Measurements from ENCODE around the gene IFIH1.

IFIH1 gene

DNA sequence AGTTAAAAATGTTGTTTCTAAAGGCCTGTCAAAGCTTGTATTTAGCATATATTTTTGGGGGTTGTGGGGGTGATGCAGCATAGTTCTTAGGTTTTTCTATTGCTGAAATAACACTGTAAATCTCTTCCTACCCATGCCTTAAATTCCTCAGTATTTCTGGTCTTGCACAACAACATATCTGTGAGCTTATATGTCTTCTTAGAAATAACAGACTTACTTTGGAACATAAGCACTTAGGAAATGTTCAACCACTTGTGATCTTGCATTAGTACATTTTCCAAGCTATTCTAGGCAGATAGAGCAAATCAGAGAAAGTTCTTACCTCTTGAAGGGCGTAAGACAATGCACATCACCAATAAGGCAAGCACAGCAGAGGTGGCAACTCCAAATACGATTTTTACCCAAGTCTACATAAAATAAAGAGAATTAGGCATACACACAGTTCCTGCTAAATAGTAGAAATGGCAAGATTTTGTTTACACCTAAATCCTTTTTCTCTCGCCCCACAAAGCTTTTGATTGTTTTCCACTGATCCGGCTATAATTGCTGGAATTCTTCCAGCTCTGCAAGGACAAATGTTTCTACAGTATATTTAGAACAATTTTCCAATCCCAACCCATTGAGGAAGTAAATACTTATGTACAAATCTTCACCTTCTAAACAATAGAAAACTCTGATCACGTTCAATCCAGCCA is 75.8 kb downstream of the IFIH1 start:
- DNase-seq (ENCODE audit: low read depth) = no peak
- TF ChIP-seq, protein P1, sequence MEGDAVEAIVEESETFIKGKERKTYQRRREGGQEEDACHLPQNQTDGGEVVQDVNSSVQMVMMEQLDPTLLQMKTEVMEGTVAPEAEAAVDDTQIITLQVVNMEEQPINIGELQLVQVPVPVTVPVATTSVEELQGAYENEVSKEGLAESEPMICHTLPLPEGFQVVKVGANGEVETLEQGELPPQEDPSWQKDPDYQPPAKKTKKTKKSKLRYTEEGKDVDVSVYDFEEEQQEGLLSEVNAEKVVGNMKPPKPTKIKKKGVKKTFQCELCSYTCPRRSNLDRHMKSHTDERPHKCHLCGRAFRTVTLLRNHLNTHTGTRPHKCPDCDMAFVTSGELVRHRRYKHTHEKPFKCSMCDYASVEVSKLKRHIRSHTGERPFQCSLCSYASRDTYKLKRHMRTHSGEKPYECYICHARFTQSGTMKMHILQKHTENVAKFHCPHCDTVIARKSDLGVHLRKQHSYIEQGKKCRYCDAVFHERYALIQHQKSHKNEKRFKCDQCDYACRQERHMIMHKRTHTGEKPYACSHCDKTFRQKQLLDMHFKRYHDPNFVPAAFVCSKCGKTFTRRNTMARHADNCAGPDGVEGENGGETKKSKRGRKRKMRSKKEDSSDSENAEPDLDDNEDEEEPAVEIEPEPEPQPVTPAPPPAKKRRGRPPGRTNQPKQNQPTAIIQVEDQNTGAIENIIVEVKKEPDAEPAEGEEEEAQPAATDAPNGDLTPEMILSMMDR (IDR thresholded peaks at IDR 0.05; ENCODE audit: low read depth, low read length, missing control alignments) = no peak
- no peak overlapping the region for H3K4me3 ChIP-seq (ENCODE audit: low read depth, low read length)

- TF ChIP-seq, protein P1 (IDR thresholded peaks at IDR 0.05; ENCODE audit: low read depth, low read length, missing control alignments) = no peak
- H3K4me3 ChIP-seq (ENCODE audit: low read depth, low read length) = no peak overlapping the region
- no peak for DNase-seq (ENCODE audit: low read depth)
Measured at GRCh38 chr2:162241571-162241970, 76.9 kb downstream of the IFIH1 start.

DNA sequence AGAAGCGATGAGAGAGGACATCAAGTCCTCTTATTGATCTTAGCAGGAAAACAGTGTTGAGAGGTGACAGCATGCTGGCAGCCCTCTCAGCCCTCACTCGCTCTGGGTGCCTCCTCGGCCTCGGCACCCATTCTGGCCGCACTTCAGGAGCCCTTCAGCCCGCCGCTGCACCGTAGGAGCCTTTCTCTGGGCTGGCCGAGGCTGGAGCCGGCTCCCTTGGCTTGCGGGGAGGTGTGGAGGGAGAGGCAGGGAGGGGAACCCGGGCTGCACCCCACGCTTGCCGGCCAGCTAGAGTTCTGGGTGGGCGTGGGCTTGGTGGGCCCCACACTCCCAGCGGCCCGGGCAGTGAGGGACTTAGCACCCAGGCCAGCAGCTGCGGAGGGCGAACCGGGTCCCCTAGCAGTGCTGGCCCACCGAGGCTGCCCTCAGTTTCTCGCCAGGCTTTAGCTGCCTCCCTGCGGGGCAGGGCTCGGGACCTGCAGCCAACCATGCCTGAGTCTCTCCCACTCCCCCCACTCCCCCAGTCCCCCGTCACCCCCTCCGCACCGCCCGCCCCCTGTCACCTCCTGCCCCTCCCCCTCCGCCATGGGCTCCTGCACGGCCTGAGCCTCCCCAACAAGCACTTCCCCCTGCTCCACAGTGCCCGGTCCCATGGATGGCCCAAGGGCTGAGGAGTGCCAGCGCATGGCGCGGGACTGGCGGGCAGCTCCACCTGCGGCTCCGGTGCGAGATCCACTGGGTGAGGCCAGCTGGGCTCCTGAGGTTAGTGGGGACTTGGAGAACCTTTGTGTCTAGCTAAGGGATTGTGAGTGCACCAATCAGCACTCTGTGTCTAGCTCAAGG is 83.6 kb downstream of the IFIH1 start:
- TF ChIP-seq, protein P1 (IDR thresholded peaks at IDR 0.05; ENCODE audit: low read depth, low read length, missing control alignments) = no peak
- H3K4me3 ChIP-seq (ENCODE audit: low read depth, low read length) = no peak overlapping the region
- no peak for DNase-seq (ENCODE audit: low read depth)

GRCh38 chr2:162233197-162233596 is 85.3 kb downstream of the IFIH1 start:
- H3K4me3 ChIP-seq (ENCODE audit: low read depth, low read length) = no peak overlapping the region
- no peak for DNase-seq (ENCODE audit: low read depth)
- TF ChIP-seq, protein P1 (IDR thresholded peaks at IDR 0.05; ENCODE audit: low read depth, low read length, missing control alignments) = no peak

- TF ChIP-seq, protein P1 (IDR thresholded peaks at IDR 0.05; ENCODE audit: low read depth, low read length, missing control alignments) = no peak
- no peak overlapping the region for H3K4me3 ChIP-seq (ENCODE audit: low read depth, low read length)
- DNase-seq (ENCODE audit: low read depth) = no peak
Measured at GRCh38 chr2:162232671-162233070, 85.8 kb downstream of the IFIH1 start.

- TF ChIP-seq, protein P1 (IDR thresholded peaks at IDR 0.05; ENCODE audit: low read depth, low read length, missing control alignments) = no peak
- no peak for DNase-seq (ENCODE audit: low read depth)
- no peak overlapping the region for H3K4me3 ChIP-seq (ENCODE audit: low read depth, low read length)
Measured at GRCh38 chr2:162232027-162232426, 86.5 kb downstream of the IFIH1 start.
